ENCODE data around the gene CHST13.

- TF ChIP-seq RAD21 (IDR thresholded peaks at IDR 0.05; ENCODE audit: low read length) (no peak), SMC3 (IDR thresholded peaks at IDR 0.05; ENCODE audit: low read depth, low read length) (no peak), POLR2A (IDR thresholded peaks at IDR 0.05; ENCODE audit: low read depth, low read length) (no peak), CTCF (conservative IDR thresholded peaks at IDR 0.05; ENCODE audit: low read depth, low read length) (no peak), MAFK (IDR thresholded peaks at IDR 0.05; ENCODE audit: low read depth, low read length) (no peak), MXI1 (IDR thresholded peaks at IDR 0.05; ENCODE audit: borderline replicate concordance, low read depth, low read length) (no peak), RCOR1 (IDR thresholded peaks at IDR 0.05; ENCODE audit: insufficient replicate concordance, low read length) (no peak)
Observed at GRCh38 chr3:126547721-126548120, 23.8 kb downstream of the CHST13 start.
